Measurements from ENCODE around the gene SOS2. TPM values are rescaled to one million over a fixed set of nuclear protein-coding genes. Genes with fewer than 3 reads are reported as not detected.

SOS2 gene
- 40.8 TPM for total RNA-seq
- long read RNA-seq, full-length matches to known transcripts: 2 of 45 reads
- long read RNA-seq, partial matches to known transcripts: 33 of 45 reads
- long read RNA-seq, other reads (novel, unspliced or antisense): 10 of 45 reads

DNA sequence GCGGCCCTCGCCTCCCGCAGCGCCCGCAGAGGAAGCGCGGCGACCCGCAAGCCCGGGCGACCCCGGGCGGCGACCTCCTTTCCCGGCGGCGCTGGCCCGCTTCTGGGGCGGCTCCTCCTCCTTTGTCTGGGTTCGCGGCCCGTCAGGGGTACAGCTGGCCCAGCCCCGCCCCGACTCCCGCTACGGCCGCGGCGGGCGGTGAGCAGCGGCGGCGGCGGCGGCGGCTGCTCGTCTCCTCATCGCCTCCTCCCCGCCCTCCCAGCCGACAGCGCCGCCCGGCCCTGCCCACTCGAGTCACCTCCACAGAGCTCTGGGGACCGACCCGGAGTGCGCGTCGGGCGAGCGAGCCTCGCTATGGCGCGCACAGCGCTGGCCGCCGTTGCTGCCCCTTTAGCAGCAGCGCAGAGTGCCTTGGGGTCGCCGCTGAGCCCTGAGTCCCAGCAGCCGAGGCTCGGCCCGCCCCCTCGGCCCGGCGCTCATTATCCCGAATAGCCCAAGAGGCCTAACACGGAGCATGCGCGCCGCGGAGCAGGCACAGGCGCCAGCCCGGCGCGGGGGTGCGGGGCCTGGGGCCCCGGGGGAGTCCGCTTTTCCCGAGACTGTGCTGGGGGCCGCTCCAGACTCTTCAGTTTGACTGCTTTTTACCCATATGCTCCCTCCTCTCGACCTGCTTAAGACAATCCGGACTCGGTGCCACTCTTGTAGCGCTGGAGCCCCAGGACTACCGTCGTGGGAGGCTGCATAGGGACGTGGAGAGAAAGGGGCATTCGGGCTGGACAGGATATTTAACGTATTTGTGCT is at the start of gene SOS2:
TSS of gene SOS2 (minus strand) at position 104 of the 801 bp plus-strand sequence. CDS start 295 bp downstream, outside the sequence.
- DNase-seq (peak; percentile 94), ATAC-seq (peak; percentile 95)
- intact Hi-C loops (cut with micrococcal nuclease): no loop called here

DNA sequence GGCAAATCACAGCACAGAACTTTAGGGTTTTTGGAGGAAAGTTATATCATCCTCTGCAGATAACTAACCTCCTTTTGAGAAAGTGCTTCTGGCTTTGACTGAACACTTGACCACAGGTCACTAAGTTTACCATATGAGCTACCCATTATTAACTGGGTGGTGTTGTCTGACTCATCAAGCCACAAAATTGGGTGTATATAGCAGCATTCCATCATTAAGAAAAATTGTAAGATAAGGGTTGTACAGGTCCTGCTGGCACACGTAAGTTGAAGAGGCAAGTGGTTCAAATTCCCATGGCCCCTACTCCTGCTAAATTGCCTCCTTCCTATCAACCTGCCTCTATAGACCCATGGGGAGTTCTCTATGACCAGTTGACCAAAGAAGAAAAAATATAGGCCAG is 41.1 kb upstream of the SOS2 start:
- intact Hi-C loops (cut with micrococcal nuclease): no loop called here
- DNase-seq (no peak), ATAC-seq (no peak)

DNA sequence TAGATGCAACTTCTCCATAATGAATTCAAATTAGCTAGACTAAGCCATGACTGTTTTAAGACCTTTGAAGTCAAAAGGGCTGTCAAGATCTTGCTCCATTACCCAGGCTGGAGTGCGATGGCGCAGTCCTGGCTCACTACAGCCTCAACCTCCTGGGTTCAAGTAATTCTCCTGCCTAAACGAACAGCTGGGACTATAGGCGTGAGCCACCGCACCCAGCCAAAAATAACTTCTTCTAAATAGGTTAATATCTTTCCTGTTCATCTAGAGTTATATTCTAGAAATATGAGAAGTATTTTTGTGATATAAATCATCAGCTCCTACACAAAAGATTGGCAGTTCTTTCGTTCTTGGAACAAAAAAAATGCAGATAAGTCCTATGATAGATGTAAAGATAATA is 39.6 kb upstream of the SOS2 start:
- no peak for DNase-seq
- intact Hi-C loops (cut with micrococcal nuclease): no loop called here
- no peak for ATAC-seq

DNA sequence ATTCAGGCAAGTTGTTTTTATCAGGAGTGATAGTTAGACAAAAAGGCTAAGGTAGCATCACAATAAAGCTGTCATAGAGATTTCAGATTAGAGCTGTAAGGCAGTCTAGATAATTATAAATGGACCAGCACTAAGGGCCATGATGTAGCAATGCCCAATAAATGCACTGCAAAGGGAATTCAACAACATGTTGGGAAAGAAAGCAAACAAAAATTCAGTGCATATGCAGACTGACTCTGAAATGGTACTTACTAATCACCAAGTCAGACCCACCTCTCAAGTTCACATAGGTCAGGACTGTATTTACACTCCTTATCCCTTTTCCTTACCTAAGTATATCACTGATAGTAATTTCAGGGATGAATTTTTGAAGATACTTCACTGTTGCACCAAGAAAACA is 33.7 kb upstream of the SOS2 start:
- DNase-seq (no peak), ATAC-seq (no peak)
- intact Hi-C loops (cut with micrococcal nuclease): no loop called here

DNA sequence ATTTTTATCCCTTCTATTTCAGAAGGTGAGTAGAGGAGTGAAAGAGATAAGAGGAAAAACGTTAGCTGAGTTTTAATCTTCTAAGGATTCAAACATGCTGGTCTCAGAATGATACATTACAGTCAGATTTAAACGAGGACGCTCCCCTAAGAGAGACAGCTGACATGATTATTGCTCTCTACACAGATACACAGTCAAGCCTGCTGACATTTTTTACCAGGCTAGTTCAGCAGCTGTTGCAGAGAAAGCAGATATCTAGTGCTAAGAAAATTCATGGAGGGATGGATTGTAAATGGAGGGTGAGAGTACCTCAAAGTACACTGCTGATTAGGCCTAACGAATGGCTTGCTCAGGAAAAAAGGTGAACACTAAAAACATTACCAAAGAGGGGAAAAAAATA is 31.9 kb upstream of the SOS2 start:
- ATAC-seq: no peak
- no peak for DNase-seq
- intact Hi-C loops (cut with micrococcal nuclease): no loop called here

DNA sequence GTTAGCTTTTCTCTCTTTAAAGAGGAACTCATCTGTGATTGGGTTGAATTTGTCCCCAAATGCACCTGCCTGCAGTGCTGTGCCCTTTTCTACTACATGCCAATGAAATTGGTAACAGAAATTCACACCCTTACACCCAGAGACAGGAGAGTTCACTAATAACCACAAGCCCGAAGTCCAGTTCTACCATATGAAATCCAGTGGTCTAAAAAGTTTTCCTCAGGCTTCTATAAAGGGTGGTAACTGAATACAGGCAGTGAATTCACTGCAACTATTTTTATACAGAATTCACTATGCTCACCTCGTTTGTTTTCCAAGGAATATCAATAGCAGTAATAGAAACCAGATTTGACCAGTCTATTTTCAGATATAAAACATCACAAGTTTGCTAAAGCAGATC is 31.5 kb upstream of the SOS2 start:
- no peak for ATAC-seq
- intact Hi-C loops (cut with micrococcal nuclease): no loop called here
- DNase-seq: no peak

DNA sequence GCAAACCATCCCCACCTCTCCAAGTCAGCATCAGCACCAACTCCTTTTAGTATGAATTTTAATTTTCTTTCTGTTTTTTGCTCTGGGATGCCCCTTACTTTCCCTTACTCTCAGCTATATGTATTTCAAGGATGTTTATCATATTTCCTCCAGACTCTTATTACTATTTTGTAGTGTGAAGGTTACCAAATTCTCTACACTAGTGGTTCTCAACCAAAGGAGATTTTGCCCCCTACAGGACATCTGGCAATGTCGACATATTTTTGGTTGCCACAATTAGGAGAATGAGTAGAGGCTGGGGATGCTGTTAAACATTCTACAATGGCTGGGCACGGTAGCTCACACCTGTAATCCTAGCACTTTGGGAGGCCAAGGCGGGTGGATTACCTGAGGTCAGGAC is 29.1 kb upstream of the SOS2 start:
- intact Hi-C loops (cut with micrococcal nuclease): no loop called here
- no peak for DNase-seq
- ATAC-seq: peak; percentile 44

DNA sequence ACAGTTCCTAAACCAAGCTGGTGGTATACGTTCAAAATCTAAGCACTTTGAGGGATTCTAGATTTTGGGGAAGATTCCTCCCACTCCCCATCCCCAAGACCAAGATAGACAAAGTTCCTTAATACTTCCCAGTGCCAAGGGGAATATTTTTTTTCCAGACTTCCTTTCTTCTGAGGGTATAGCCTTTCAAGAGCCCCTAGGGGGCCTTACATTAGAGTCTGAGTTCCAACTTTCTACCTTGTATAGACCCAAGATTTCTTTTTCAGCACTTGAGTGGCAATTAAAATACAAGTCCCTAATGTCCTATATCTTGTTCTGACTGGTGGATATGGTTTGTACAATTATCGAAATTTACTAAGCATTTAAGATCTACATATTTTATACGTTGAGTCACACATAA is 28.7 kb upstream of the SOS2 start:
- no peak for ATAC-seq

DNA sequence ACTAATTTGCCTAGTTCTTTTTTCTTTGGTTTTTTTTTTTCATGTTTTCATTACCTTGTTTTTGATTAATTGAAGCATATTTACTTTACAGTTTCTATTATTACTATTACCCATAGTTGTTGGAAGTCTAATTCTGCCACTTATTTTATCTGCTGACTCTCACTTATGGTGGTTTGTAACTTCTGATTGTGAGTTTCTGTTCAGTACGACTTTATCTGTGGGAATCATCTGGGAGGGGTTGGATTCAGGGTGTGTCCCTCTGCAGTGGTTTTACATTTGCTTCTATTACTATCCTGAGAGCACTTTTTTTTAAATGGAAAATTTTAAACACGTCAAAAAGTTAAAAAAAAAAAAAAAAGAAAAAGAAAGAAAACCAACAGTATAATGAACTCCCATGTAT is 26.4 kb upstream of the SOS2 start:
- ATAC-seq: no peak
- no peak for DNase-seq
- intact Hi-C loops (cut with micrococcal nuclease): no loop called here

More for the DNA sequence above, 28.7 kb upstream of the SOS2 start:
- no peak for DNase-seq
- intact Hi-C loops (cut with micrococcal nuclease): no loop called here

DNA sequence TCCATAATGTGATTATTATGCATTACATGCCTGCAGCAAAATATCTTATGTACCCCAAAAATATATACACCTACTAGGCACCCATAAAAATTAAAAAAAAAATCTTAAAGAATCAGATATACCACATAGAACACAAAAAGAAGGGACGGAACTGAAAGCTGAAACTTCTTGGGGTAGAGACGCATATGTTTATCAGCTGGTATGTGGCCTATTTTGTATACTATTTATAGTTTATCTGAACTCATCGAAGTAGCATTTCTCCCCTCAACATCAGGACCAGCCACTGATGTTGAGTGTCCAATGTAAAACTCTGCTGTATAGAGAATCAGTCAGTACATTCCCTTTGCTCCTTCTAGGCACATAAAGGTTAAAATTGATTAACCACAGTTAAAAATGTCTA is 22.9 kb upstream of the SOS2 start:
- no peak for DNase-seq
- ATAC-seq: no peak
- intact Hi-C loops (cut with micrococcal nuclease): no loop called here

DNA sequence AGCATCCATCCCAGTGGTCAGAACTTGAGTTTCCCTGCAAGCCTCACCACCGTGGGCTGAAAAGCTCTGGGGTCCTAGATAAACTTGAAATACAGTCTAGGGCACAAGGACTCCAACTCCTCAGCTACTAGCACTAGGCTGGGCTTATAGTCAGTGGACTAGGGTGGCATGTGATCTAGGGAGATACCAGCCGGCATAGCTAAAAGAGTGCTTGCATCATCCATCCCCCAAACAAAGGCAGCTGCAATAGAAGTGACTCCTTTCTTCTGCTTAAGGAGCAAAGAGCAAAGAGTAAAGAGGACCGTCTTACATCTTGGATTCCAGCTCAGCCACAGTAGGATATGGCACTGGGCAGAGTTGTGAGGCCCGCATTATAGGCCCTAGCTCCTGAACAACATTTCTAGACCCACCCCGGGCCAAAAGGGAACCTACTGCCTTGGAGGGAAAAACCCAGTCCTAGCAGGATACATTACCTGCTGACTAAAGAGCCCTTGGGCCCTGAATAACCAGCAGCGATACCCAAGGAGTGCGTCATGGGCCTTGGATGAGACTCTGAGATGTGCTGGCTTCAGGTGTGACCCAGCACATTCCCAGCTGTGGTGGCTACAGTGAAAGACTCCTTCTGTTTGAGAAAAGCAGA is 17.9 kb upstream of the SOS2 start:
- no peak for ATAC-seq
- no peak for DNase-seq
- intact Hi-C loops (cut with micrococcal nuclease): no loop called here

DNA sequence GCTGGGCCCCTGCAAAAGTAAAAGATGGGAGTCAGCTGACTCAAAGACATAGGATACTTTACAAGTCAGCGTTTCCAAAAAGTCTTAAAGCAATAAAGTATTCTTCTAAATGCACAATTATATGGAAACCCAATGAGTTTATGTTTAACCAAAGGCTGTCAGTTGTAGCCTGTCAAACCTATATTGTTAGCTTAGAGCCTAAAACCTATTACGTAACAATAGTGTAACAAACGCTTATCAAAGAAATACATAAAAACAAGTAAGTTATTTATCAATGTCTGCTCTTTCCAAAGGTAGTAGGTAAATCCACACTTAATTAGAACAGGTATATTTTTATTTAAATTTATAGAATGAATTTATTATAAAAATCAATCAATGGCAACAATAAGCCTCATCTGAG is 15.9 kb upstream of the SOS2 start:
- intact Hi-C loops (cut with micrococcal nuclease): no loop called here
- ATAC-seq (no peak), DNase-seq (no peak)

DNA sequence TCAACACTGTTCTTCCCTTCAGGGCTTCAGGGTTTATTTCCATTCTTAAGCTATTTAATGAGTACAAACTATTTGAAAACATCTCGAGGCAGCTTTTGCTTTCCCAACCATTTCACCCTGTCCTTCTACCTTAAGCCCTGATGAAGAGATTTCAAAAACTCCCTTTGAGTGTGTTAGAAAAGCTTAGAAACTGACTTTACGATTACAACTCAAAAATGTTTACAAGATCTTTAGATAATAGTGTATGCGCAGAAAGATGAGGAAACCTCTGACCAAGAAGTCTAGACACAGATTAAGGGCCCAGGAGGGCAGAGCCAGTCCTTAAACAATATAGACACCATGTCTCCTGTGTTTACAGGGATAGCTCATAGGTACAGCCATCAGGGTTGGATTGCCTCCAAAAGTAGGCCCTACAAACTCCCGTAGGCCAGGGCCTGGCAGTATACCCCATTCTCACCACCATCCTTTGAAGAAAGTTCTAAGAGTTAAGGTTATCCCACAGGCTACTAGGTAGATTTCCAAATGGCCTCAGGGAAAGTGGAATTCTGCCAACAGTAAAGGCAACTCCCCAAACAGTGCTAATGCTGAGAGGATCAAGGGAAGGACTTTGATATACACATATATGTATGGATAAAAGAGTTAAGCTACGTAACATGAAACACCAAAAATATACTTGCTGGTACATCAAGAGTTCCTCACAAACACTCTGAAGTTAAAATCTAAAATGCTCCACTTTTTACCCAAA is 11.4 kb upstream of the SOS2 start:
- no peak for DNase-seq
- no peak for ATAC-seq
- intact Hi-C loops (cut with micrococcal nuclease): no loop called here

DNA sequence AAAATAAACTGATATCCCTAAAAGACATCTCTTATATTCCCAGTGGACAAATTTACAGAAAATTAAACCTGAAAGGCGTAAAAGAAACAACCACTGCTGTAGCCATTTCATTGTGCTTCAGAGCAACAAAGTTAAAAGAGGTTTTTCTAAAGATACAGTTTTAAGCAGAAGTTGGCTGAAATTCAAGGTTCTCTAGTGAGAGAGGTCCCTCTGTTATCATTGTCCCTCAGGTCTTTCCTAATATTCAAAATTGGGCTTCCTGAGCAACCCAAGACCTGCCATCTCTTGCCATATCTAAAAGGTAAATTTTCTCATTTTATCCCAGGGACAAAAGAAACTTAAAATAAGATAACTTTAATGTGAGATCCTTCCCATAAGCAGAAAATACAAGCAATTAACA is 10.7 kb upstream of the SOS2 start:
- intact Hi-C loops (cut with micrococcal nuclease): no loop called here
- DNase-seq: no peak
- ATAC-seq: no peak

DNA sequence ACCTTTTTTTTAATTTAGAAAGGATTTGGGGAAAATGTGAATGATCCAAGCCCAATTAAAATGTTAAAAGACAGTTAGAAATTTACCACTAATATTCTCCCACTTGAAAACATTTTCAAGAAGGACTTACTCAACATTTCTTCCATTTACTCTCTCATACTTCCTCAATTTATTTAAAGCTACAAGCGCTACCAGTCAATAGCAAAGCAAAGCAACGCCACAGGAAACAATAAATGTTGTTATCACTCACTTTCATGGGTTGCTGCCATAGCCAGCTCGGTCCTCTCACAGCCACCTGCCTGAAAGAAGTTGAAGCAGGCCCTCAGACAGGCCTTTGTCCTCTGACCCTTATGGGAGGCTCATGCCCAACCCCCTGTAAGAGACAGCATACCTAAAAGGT is 6.0 kb upstream of the SOS2 start:
- ATAC-seq (no peak), DNase-seq (no peak)
- intact Hi-C loops (cut with micrococcal nuclease): no loop called here

DNA sequence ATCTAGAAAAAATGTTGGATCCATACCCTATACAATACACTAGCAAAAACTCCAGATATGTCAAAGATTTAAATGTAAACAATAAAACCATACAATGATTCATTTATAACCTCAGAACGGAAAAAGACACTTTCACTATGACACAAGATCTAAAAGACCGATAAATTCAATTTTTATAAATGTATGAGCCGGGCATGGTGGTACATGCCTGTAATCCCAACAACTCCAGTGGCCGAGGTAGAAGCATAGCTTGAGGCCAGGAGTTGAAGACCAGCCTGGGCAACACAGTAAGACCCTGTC is 2.5 kb upstream of the SOS2 start:
- DNase-seq (no peak), ATAC-seq (no peak)
- intact Hi-C loops (cut with micrococcal nuclease): no loop called here

DNA sequence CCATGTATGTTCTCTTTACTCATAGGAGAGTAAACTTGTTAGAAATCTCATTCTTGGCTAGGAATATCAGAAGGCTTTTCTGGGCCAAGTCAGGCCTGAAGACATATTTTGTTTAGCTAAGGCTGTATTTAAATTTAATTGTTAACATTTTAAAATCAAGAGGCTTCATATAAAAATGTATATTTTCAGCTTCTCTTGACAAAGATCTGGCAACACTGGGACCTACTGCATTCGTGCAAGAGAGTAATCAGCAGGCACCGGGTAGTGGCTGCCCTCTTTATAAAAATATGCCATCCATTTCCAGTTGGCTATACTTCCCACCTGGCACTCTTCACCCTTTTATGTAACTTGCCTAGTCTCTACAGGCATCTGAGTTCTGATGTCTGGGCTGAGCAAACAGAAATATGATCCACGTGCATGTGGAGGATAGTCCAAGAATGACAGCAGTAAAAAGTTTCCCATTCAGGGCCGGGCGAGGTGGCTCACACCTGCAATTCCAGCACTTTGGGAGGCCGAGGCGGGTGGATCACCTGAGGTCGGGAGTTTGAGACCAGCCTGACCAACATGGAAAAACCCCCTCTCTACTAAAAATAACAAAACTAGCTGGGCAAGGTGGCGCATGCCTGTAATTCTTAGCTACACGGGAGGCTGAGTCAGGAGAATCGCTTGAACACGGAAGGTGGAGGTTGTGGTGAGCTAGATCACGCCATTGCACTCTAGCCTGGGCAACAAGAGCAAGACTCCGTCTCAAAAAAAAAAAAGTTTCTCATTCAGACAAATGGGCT is 2.0 kb upstream of the SOS2 start:
- ATAC-seq (peak; percentile 38), DNase-seq (no peak)
- intact Hi-C loops (cut with micrococcal nuclease): no loop called here

DNA sequence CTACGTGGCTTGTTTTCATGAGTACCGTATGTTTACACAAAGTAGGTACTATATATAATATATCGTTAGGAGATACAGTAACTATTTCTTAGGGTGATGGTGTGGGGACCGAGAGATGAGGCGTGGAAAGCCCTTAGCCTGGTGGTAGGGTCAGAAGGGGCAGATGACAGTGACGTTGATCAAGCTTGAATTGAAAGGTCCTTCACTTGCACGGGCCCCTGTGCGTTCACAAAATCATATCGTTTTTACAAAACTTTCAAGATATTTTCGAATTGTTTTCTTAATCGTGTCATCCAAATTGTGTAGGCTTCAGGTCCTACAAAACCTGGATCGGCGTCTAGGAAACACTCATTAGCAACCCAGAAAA is 881 bp upstream of the SOS2 start:
- intact Hi-C loops (cut with micrococcal nuclease): no loop called here
- peak; percentile 6 for ATAC-seq
- DNase-seq: no peak

DNA sequence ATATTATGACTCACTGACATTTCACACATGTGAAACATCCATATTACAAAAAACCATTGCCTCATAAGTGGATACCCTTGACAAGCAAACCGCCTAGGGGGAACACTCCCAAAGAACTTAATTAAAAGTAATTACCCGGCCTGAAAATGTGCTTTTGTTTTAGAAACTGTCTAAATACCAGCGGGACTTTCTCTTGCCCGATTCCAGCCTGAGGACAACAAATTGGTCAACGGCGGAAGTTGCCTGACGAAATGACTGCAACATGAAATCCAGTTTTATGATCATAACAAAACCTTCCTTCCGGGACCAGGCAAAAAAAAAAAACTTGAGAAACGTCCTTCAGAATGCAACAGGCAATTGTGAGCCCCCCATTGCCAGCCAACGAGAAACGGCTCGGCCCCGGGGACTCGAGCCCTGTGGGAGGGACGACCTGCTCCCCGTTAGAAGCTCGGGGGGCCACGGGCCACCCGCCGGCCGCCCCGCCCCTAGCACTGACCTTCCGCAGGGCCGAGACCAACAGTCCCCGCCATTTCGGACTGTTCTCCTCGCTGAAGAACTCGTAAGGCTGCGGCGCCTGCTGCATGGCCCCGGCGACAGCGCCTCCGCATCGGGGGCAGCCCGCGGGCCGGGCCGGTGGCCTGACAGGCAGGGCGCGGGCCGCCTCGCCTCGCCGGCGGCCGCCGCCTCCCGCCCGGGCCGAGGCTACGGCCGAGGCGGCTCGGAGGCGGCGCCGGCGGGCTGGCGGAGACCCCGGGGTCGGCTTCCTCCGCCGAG is 490 bp downstream of the SOS2 start:
- intact Hi-C loops (cut with micrococcal nuclease): no loop called here
- ATAC-seq (peak; percentile 27), DNase-seq (peak; percentile 75)
